GM18873 (cell line): ENCODE data around the gene SKIL.
A peak's percentile ranks its signal among the peaks of the same experiment; 100 is the strongest.
"Not testable (repeated sequence)": the region's sequence is repeated elsewhere in the genome, so short reads cannot be mapped to it uniquely, and the experiment has no call there.

Experiments
- ATAC-seq: cut with Tn5 transposase; IDR thresholded peaks from one replicate; pipeline ENCODE4 v1.9.1; 2021; ENCODE audit warnings: mild to moderate bottlenecking, moderate library complexity, moderate number of reproducible peaks; ENCODE audit not compliant: unreplicated experiment, low FRiP score

The SKIL gene

GRCh38 chr3:170357176-170358041 is at the start of gene SKIL:
TSS of gene SKIL (plus strand) at chr3:170357715. CDS start at chr3:170360332, 2,617 bp downstream.
- ATAC-seq, result peak; percentile 66

- no peak for ATAC-seq
Observed at GRCh38 chr3:170309046-170309445, 48.5 kb upstream of the SKIL start.

GRCh38 chr3:170317954-170318353 is 39.6 kb upstream of the SKIL start:
- no peak for ATAC-seq

GRCh38 chr3:170320461-170321121 is 36.9 kb upstream of the SKIL start:
- no peak for ATAC-seq

- ATAC-seq, result no peak
Observed at GRCh38 chr3:170321321-170322034, 36.0 kb upstream of the SKIL start.

GRCh38 chr3:170322566-170323269 is 34.8 kb upstream of the SKIL start:
- ATAC-seq, result no peak

GRCh38 chr3:170323331-170323730 is 34.2 kb upstream of the SKIL start:
- ATAC-seq, result no peak

- ATAC-seq, result no peak
Observed at GRCh38 chr3:170324962-170325361, 32.6 kb upstream of the SKIL start.

- ATAC-seq, result no peak
Observed at GRCh38 chr3:170327040-170327808, 30.3 kb upstream of the SKIL start.

GRCh38 chr3:170327868-170328548 is 29.5 kb upstream of the SKIL start:
- ATAC-seq, result not testable (repeated sequence)

GRCh38 chr3:170330366-170330765 is 27.1 kb upstream of the SKIL start:
- ATAC-seq, result no peak

GRCh38 chr3:170331143-170331542 is 26.4 kb upstream of the SKIL start:
- no peak for ATAC-seq

GRCh38 chr3:170337420-170337819 is 20.1 kb upstream of the SKIL start:
- ATAC-seq, result no peak

GRCh38 chr3:170338690-170339340 is 18.7 kb upstream of the SKIL start:
- no peak for ATAC-seq

- not testable (repeated sequence) for ATAC-seq
Observed at GRCh38 chr3:170342273-170342672, 15.2 kb upstream of the SKIL start.

GRCh38 chr3:170343859-170344258 is 13.7 kb upstream of the SKIL start:
- not testable (repeated sequence) for ATAC-seq

- no peak for ATAC-seq
Observed at GRCh38 chr3:170344971-170345370, 12.5 kb upstream of the SKIL start.

GRCh38 chr3:170346481-170347392 is 10.8 kb upstream of the SKIL start:
- peak; percentile 60 for ATAC-seq
